HFFc6 (cell line): ENCODE data around the gene POLR2A. TPM values are rescaled to one million over a fixed set of nuclear protein-coding genes. Genes with fewer than 3 reads are reported as not detected.

Source experiments
- DNase-seq: peaks from one replicate; pipeline ENCODE4 v3.0.0-alpha.2; 2018
- H3K27ac Mint-ChIP-seq: 2 replicates; pipeline ENCODE4 v1.8.0; 2020; ENCODE audit warnings: mild to moderate bottlenecking, mixed read lengths
- H3K27me3 Mint-ChIP-seq: 2 replicates; pipeline ENCODE4 v1.8.0; 2021; ENCODE audit warnings: mild to moderate bottlenecking, moderate library complexity, mixed read lengths; ENCODE audit not compliant: insufficient read depth
- H3K36me3 Mint-ChIP-seq: 2 replicates; pipeline ENCODE4 v1.8.0; 2021; ENCODE audit warnings: low read depth, mixed read lengths
- H3K4me1 Mint-ChIP-seq: 2 replicates; pipeline ENCODE4 v1.8.0; 2020; ENCODE audit warnings: low read depth, mixed read lengths
- H3K4me3 Mint-ChIP-seq: 2 replicates; pipeline ENCODE4 v1.8.0; 2020; ENCODE audit warnings: mild to moderate bottlenecking, moderate library complexity, mixed read lengths
- H3K9me3 Mint-ChIP-seq: 2 replicates; pipeline ENCODE4 v1.8.0; 2020; ENCODE audit warnings: mild to moderate bottlenecking, mixed read lengths
- total RNA-seq, 6 experiments: library from RNA; stranded (reverse); fragmentation: NEBNext Ultra II Directional; extraction: Animal tissue kit (Norgen Biotek cat#: 25700); gene quantifications; 2 replicates in 1 of 6; 3 replicates in 5 of 6; pipeline ENCODE4 v1.2.3, GENCODE V29; 2021
- TF ChIP-seq, protein P1 (sequence below): fragments of 200-600 bp; sonication (generic); IDR thresholded peaks from 2 replicates; pipeline ENCODE4 v1.5.0; 2021; ENCODE audit warnings: antibody characterized with exemption, mild to moderate bottlenecking

Gene POLR2A
- total RNA-seq, 6 experiments from 2014 or later: 111 to 127 (median 118) TPM

- Mint-ChIP-seq H3K36me3 (peaks cover 8% of the 10 kb centered on the region), H3K9me3 (no peaks in the 10 kb centered on the region), H3K4me1 (peaks cover 50% of the 10 kb centered on the region), H3K27ac (peak overlapping the region; percentile 96), H3K4me3 (peak overlapping the region; percentile 96), H3K27me3 (peaks cover 6% of the 10 kb centered on the region)
- DNase-seq: peak; percentile 57
- TF ChIP-seq, protein P1, sequence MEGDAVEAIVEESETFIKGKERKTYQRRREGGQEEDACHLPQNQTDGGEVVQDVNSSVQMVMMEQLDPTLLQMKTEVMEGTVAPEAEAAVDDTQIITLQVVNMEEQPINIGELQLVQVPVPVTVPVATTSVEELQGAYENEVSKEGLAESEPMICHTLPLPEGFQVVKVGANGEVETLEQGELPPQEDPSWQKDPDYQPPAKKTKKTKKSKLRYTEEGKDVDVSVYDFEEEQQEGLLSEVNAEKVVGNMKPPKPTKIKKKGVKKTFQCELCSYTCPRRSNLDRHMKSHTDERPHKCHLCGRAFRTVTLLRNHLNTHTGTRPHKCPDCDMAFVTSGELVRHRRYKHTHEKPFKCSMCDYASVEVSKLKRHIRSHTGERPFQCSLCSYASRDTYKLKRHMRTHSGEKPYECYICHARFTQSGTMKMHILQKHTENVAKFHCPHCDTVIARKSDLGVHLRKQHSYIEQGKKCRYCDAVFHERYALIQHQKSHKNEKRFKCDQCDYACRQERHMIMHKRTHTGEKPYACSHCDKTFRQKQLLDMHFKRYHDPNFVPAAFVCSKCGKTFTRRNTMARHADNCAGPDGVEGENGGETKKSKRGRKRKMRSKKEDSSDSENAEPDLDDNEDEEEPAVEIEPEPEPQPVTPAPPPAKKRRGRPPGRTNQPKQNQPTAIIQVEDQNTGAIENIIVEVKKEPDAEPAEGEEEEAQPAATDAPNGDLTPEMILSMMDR: no peak
Observed at GRCh38 chr17:7476494-7476893, 7.7 kb upstream of the POLR2A start.

DNA sequence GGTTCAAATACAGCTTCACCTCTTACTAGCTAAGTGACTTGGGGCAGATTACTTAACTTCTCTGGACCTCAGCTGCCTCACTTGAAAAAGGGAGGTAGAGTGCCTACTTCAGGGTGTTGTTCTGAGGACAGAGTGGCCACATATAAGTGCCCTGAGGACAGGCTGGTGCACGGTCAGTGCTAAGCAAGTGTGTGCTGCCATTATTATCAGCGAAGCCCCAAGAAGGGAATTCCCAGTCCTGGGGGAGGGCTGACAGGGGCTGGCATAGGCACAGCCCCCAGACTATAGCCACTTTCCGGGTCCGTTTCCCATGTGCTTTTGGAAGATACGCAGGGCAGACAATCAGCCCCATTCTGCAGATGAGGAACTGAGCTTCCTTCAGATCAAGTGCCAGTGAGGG is 7.2 kb upstream of the POLR2A start:
- no peak for DNase-seq
- H3K36me3 Mint-ChIP-seq: peaks cover 8% of the 10 kb centered on the region
- TF ChIP-seq, protein P1: no peak
- peak overlapping the region; percentile 96 for H3K4me3 Mint-ChIP-seq
- peaks cover 6% of the 10 kb centered on the region for H3K27me3 Mint-ChIP-seq
- H3K27ac Mint-ChIP-seq: peak overlapping the region; percentile 96
- H3K4me1 Mint-ChIP-seq: peaks cover 54% of the 10 kb centered on the region
- no peaks in the 10 kb centered on the region for H3K9me3 Mint-ChIP-seq

DNA sequence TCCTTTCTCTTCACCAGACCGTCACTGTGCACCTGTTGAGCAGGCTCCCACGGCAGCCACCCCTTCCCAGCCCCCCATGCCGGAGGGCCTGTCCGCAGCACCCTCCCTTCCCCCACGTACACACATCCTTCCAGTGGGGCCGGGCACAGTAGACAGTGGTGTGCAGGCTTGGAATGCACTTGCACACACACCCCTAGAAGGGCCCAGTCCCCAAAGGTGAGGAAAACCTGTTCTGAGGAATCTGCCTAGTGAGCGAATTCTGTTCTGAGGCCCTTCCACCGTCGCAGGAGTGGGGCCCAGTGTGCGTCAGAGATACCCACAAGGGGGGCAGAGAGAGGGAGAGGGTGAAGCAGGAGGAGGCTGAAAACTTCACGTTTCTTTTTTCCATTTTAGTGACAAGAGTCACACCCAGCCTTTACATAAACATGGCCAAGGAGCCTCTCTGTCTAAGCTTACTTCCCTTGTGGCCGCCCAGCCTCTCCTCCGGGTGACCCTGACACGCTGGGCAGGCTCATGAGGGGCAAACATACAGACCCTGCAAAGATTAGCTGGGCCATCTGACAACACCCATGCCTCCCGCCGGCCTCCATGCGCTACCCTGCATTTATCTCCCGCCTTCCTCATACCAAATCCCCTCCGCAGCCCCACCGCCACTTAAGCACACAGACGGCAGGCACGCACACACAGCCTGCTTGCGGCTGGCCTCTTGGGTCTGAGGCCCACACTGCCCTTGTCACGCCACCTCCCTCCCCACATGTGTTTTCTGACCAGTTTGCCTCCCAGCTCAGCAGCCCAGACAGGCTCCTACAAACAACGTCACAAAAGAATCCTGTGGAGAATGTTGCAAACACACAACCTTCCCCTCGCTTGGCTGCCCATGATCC is 6.5 kb upstream of the POLR2A start:
- TF ChIP-seq, protein P1: no peak
- H3K4me1 Mint-ChIP-seq: peaks cover 61% of the 10 kb centered on the region
- H3K4me3 Mint-ChIP-seq: peak overlapping the region; percentile 96
- H3K36me3 Mint-ChIP-seq: peaks cover 8% of the 10 kb centered on the region
- peak overlapping the region; percentile 96 for H3K27ac Mint-ChIP-seq
- H3K9me3 Mint-ChIP-seq: no peaks in the 10 kb centered on the region
- peak; percentile 84 for DNase-seq
- H3K27me3 Mint-ChIP-seq: peaks cover 6% of the 10 kb centered on the region; the same call in 1 of the 2 replicates

DNA sequence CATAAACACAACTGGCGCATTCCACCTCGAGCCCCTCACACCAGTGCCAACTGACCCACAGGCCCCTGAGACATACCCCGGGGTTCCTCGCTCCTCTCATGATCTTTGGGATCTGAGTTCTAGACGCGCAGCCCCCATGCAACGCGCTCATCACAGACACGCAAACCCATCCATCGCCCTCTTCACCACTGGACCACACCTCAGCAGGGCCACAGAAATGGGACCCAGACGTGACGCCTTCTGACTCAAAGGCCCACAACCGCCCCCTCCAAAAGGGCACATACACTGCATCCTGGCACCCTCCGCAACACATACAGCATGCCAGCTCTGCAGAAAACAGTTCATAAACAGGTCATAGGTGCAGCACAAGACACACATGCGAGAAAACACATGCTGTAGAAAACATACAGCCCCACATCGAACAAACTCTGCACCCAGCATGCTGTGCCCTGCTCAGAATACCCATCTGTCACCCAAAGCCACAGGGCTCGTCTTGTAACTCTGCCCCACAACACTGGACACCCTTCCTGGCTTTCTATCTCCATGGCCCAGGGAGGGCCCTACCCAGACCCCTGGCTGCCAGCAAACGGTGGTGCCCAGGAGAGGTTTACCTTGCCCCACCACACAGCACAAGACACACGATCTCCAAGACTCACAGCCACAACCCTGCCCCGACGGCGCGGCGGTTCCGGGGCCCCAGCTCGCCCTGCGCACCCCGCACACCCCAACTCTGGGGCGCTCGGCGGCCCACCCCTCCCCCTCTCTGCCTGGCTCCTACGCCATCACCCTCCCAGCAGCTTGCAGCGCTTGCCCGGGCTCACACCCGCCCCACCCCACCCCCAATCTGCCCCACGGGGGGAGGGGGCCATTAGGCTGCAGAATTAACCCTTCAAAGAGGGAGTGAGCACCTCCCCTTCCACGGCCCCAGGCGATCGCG is 5.6 kb upstream of the POLR2A start:
- Mint-ChIP-seq H3K4me1 (peaks cover 70% of the 10 kb centered on the region), H3K36me3 (peaks cover 8% of the 10 kb centered on the region), H3K4me3 (peak overlapping the region; percentile 96), H3K27me3 (peaks cover 9% of the 10 kb centered on the region), H3K9me3 (no peaks in the 10 kb centered on the region), H3K27ac (peak overlapping the region; percentile 96)
- TF ChIP-seq, protein P1: no peak; the same call in 1 of the 2 replicates
- peak; percentile 10 for DNase-seq

DNA sequence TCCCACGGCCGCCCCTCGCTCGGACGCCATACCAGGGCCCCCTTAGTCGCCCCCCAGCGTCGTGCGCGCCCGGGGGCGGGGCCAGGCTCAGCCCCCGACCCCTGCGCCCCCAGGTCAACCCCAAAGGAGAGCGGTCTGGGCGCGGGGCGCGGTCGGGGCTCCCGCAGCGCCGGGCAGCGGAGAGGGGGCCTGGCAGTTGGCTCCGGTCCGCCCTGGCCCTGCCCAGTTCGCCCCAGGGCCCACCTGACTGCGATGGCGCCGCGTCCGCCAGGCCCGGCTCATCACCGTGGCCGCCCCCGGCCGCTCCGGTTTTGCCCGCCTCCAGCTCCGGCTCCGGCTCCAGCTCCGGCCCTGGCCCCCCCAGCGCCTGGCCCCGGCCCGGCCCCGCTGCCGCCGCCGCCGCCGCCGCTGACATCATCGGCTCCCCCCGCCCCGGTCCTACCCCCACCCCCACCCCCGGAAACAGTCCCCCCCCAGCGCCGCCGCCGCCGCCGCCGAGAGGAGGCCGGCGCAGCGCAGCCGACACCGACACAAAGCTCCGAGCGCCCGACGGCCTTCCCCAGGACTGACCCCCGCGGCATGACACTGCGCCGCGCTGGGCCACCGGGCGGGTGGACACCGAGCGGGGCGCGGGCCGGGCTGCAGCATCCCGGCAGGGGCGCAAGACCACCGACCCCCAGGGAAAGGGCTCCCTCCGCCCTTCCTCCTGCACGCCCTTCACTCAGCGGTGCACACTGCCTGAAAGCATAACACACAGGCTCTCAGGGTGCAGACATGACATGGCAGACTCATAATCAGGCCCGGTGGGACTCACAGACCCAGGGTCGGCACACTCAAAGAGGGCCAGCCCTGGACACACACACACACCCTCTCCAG is 4.7 kb upstream of the POLR2A start, which contains the start of gene ZBTB4:
TSS of gene ZBTB4 (minus strand) at position 419 of the 876 bp plus-strand sequence. CDS start 12,830 bp downstream, outside the sequence.
- Mint-ChIP-seq H3K27ac (peak within 1 kb of the TSS; percentile 96), H3K4me1 (peaks cover 74% of the 10 kb centered on the region), H3K9me3 (no peaks in the 10 kb centered on the region), H3K4me3 (peak within 1 kb of the TSS; percentile 96), H3K27me3 (peaks cover 16% of the 10 kb centered on the region), H3K36me3 (peaks cover 8% of the 10 kb centered on the region)
- TF ChIP-seq, protein P1: no peak
- DNase-seq: peak; percentile 17
